Subcutaneous adipose tissue (tissue), 4 donors: ENCODE data around the gene SLC7A9. TPM values are rescaled to one million over a fixed set of nuclear protein-coding genes. Genes with fewer than 3 reads are reported as not detected.

Source experiments
- total RNA-seq, 4 donors: library from RNA; depleted of rRNA; stranded (reverse); fragments of >200 nt; gene quantifications; one replicate each; pipeline ENCODE4 v1.1.0, GENCODE V29; 2016
- TF ChIP-seq, protein P1 (sequence below): fragments of 450-650 bp; IDR thresholded peaks from one replicate; pipeline ENCODE4 v1.5.1; 2016; ENCODE audit warnings: low read depth, mild to moderate bottlenecking, control low read depth, antibody characterized with exemption, moderate library complexity

SLC7A9 gene
- total RNA-seq, 4 donors from 2014 or later = 0.22 TPM; not detected in 3

- TF ChIP-seq, protein P1, sequence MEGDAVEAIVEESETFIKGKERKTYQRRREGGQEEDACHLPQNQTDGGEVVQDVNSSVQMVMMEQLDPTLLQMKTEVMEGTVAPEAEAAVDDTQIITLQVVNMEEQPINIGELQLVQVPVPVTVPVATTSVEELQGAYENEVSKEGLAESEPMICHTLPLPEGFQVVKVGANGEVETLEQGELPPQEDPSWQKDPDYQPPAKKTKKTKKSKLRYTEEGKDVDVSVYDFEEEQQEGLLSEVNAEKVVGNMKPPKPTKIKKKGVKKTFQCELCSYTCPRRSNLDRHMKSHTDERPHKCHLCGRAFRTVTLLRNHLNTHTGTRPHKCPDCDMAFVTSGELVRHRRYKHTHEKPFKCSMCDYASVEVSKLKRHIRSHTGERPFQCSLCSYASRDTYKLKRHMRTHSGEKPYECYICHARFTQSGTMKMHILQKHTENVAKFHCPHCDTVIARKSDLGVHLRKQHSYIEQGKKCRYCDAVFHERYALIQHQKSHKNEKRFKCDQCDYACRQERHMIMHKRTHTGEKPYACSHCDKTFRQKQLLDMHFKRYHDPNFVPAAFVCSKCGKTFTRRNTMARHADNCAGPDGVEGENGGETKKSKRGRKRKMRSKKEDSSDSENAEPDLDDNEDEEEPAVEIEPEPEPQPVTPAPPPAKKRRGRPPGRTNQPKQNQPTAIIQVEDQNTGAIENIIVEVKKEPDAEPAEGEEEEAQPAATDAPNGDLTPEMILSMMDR = no peak
These were observed 58.4 kb downstream of the SLC7A9 start for GRCh38 chr19:32811151-32811550.

DNA sequence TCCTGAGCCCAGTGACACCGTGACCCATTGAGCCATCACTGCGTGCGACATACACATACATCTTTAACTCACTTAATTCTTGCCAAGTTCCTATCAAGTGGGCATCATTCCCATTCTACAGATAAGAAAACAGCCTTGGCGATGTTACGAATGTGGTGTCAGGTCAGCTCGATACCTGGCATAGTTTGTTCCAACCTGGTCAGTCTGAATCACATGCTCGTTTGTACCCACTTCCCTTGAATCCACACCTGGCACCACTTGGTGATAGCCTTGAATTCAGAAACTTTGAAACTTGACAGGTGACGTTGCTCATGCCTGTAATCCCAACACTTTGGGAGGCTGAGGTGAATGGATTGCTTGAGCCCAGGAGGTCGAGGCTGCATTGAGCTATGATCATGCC, 59.1 kb downstream of the SLC7A9 start:
- TF ChIP-seq, protein P1 = no peak

- TF ChIP-seq, protein P1 = no peak
These were observed 59.8 kb downstream of the SLC7A9 start for GRCh38 chr19:32809754-32810153.

DNA sequence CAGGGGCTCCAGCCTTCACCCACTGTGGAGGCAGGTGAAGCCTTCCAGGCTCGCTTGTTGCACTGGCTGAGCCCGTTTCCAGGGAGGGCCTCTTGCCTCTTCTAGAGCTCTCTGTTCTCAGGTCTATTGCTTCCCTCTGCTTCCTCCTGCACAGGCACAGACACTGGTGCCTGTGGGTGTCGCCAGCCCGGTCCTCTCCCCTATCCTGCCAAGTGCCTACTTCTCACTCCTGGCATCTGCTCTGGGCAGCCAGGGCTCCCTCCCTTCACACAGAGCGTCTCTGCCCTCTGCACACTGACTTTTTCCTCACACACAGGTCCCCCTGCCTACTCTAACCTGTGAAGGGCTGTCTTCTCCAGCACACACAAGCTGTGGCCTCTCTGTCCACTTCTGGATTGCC, 60.3 kb downstream of the SLC7A9 start:
- TF ChIP-seq, protein P1 = no peak

- TF ChIP-seq, protein P1 = no peak
These were observed 61.3 kb downstream of the SLC7A9 start for GRCh38 chr19:32808236-32808635.

DNA sequence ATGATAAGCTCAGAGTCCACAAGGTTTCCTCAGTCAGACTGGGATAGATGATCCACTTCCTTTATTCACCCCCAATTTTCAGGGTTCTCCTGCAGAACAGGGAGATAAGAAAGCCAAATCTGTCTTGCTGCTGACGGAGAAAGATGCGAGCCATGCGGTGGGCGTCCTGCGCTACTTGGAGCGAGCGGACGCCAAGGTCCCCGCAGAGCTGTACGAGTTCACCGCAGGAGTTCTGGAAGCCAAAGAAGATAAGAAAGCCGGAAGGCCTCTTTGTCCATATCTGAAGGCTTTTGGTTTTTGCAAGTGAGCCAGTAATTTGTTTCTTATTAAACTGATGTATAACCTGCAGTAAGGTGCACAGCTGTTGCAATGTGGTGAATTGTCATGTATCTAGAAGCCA, 66.7 kb downstream of the SLC7A9 start:
- TF ChIP-seq, protein P1 = no peak

DNA sequence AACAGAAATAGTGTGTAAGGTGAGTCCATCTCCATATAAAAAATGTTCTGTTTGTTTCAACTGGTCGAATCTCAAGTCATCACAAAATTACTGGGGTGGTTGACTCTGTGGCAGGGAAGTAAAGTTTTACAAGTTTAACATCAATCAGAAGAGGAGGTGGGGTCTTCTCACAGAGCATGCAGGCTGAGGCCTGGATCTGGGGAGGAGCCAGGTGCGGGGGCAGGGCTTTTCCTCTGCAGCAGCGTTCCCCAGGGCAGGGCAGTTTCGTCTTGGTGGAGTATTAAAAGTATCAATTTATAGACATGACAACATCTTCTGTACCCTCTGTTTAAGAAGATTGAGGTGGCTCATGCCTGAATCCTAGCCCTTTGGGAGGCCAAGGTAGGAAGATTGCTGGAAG, 68.8 kb downstream of the SLC7A9 start:
- TF ChIP-seq, protein P1 = no peak
